H9 (cell line): Measurements from ENCODE around the gene RRP1B. TPM values are rescaled to one million over a fixed set of nuclear protein-coding genes. Genes with fewer than 3 reads are reported as not detected.

Source experiments
- DNase-seq: peaks from one replicate; pipeline ENCODE4 v3.0.0-alpha.2; 2017
- H2AFZ ChIP-seq: one replicate; pipeline ENCODE4 v1.6.1; 2013; ENCODE audit warnings: mild to moderate bottlenecking, low read length, control low read depth, moderate library complexity
- H2AK5ac ChIP-seq: 2 replicates; pipeline ENCODE4 v1.6.1; 2013; ENCODE audit warnings: low read length, control low read depth, mixed read lengths; ENCODE audit not compliant: insufficient read length
- H2BK120ac ChIP-seq: one replicate; pipeline ENCODE4 v1.6.1; 2013; ENCODE audit warnings: low read depth, mild to moderate bottlenecking, low read length, control low read depth, inconsistent platforms; ENCODE audit not compliant: poor library complexity, severe bottlenecking
- H2BK12ac ChIP-seq: 2 replicates; pipeline ENCODE4 v1.6.1; 2013; ENCODE audit warnings: low read length, control low read depth, mixed read lengths, low read depth; ENCODE audit not compliant: insufficient read length
- H2BK15ac ChIP-seq: 2 replicates; pipeline ENCODE4 v1.6.1; 2013; ENCODE audit warnings: low read depth, low read length, control low read depth
- H2BK20ac ChIP-seq: one replicate; pipeline ENCODE4 v1.6.1; 2013; ENCODE audit warnings: low read depth, mild to moderate bottlenecking, low read length, control low read depth, inconsistent platforms; ENCODE audit not compliant: poor library complexity, severe bottlenecking
- H2BK5ac ChIP-seq: 2 replicates; pipeline ENCODE4 v1.6.1; 2013; ENCODE audit warnings: low read length, control low read depth, mixed read lengths; ENCODE audit not compliant: insufficient read length
- H3K14ac ChIP-seq: 2 replicates; pipeline ENCODE4 v1.6.1; 2013; ENCODE audit warnings: low read length, control low read depth; ENCODE audit not compliant: insufficient read depth
- H3K18ac ChIP-seq: 2 replicates; pipeline ENCODE4 v1.6.1; 2013; ENCODE audit warnings: low read depth, mild to moderate bottlenecking, mixed read lengths, low read length, control low read depth; ENCODE audit not compliant: insufficient read length
- H3K23ac ChIP-seq: 2 replicates; pipeline ENCODE4 v1.6.1; 2013; ENCODE audit warnings: low read length, control low read depth, mixed read lengths, low read depth; ENCODE audit not compliant: insufficient read length
- H3K23me2 ChIP-seq: 2 replicates; pipeline ENCODE4 v1.6.1; 2013; ENCODE audit warnings: low read depth, mild to moderate bottlenecking, mixed read lengths, low read length, control low read depth; ENCODE audit not compliant: insufficient read length, poor library complexity, severe bottlenecking
- H3K27ac ChIP-seq: 2 replicates; pipeline ENCODE4 v1.5.1; 2013; ENCODE audit warnings: low read length, control low read depth, mixed read lengths, low read depth; ENCODE audit not compliant: insufficient read length
- H3K27me3 ChIP-seq: 2 replicates; pipeline ENCODE4 v1.6.1; 2013; ENCODE audit warnings: low read length, control low read depth, inconsistent platforms; ENCODE audit not compliant: insufficient read depth
- H3K4ac ChIP-seq: 2 replicates; pipeline ENCODE4 v1.6.1; 2013; ENCODE audit warnings: low read depth, mild to moderate bottlenecking, control low read depth, inconsistent platforms, low read length, moderate library complexity
- H3K4me1 ChIP-seq: 2 replicates; pipeline ENCODE4 v1.6.1; 2013; ENCODE audit warnings: low read length, control low read depth, inconsistent platforms; ENCODE audit not compliant: insufficient read depth
- H3K4me2 ChIP-seq: 2 replicates; pipeline ENCODE4 v1.6.1; 2013; ENCODE audit warnings: low read length, control low read depth, mixed read lengths; ENCODE audit not compliant: insufficient read length, insufficient read depth
- H3K56ac ChIP-seq: 2 replicates; pipeline ENCODE4 v1.6.1; 2013; ENCODE audit warnings: low read depth, mild to moderate bottlenecking, mixed read lengths, low read length, control low read depth; ENCODE audit not compliant: insufficient read length
- H3K79me1 ChIP-seq: 2 replicates; pipeline ENCODE4 v1.6.1; 2013; ENCODE audit warnings: low read depth, mild to moderate bottlenecking, moderate library complexity, low read length, control low read depth, inconsistent platforms; ENCODE audit not compliant: insufficient read depth, poor library complexity, severe bottlenecking
- H3K79me2 ChIP-seq: 2 replicates; pipeline ENCODE4 v1.6.1; 2013; ENCODE audit warnings: low read length, control low read depth, inconsistent platforms; ENCODE audit not compliant: insufficient read depth
- H3K9ac ChIP-seq: 2 replicates; pipeline ENCODE4 v1.6.1; 2013; ENCODE audit warnings: low read length, control low read depth, mixed read lengths; ENCODE audit not compliant: insufficient read length; ENCODE audit errors: extremely low read depth
- H3K9me3 ChIP-seq: one replicate; pipeline ENCODE4 v1.6.1; 2013; ENCODE audit warnings: low read depth, low read length, inconsistent platforms; ENCODE audit not compliant: control insufficient read depth
- H3T11ph ChIP-seq: one replicate; pipeline ENCODE4 v1.6.1; 2013; ENCODE audit warnings: mild to moderate bottlenecking, low read length, control low read depth, inconsistent platforms
- H4K20me1 ChIP-seq: one replicate; pipeline ENCODE4 v1.6.1; 2013; ENCODE audit not compliant: control insufficient read depth, insufficient read length, insufficient read depth
- H4K5ac ChIP-seq: 2 replicates; pipeline ENCODE4 v1.6.1; 2013; ENCODE audit warnings: low read depth, mild to moderate bottlenecking, mixed read lengths, low read length, control low read depth; ENCODE audit not compliant: insufficient read length
- H4K8ac ChIP-seq: replicated peaks from 2 replicates; pipeline ENCODE4 v1.6.1; 2013; ENCODE audit warnings: low read length, control low read depth, mixed read lengths, low read depth; ENCODE audit not compliant: insufficient read length
- H4K91ac ChIP-seq: 2 replicates; pipeline ENCODE4 v1.6.1; 2013; ENCODE audit warnings: low read depth, mild to moderate bottlenecking, moderate library complexity, mixed read lengths, low read length, control low read depth; ENCODE audit not compliant: insufficient read length
- H3K27ac Mint-ChIP-seq, 3 experiments: 2 replicates in 2 of 3; 3 replicates in 1 of 3; pipeline ENCODE4 v1.8.0; 2020 to 2021; ENCODE audit warnings: mixed read lengths in 3 of 3, mild to moderate bottlenecking in 1 of 3, moderate library complexity in 1 of 3
- H3K27me3 Mint-ChIP-seq: 2 replicates; pipeline ENCODE4 v1.8.0; 2021; ENCODE audit warnings: low read depth, mild to moderate bottlenecking, moderate library complexity, mixed read lengths
- H3K36me3 Mint-ChIP-seq, 3 experiments: 2 replicates in 2 of 3; 3 replicates in 1 of 3; pipeline ENCODE4 v1.8.0; 2020 to 2021; ENCODE audit warnings: low read depth in 3 of 3, mixed read lengths in 3 of 3; ENCODE audit not compliant: insufficient read depth in 1 of 3
- H3K4me1 Mint-ChIP-seq, 2 experiments: 2 replicates each; pipeline ENCODE4 v1.8.0; 2020; ENCODE audit warnings: mixed read lengths in 2 of 2
- H3K4me3 Mint-ChIP-seq, 2 experiments: 2 replicates in 1 of 2; 3 replicates in 1 of 2; pipeline ENCODE4 v1.8.0; 2020 to 2021; ENCODE audit warnings: mild to moderate bottlenecking in 2 of 2, mixed read lengths in 2 of 2, moderate library complexity in 1 of 2
- H3K9me3 Mint-ChIP-seq, 2 experiments: 2 replicates in 1 of 2; 3 replicates in 1 of 2; pipeline ENCODE4 v1.8.0; 2020; ENCODE audit warnings: mild to moderate bottlenecking in 2 of 2, mixed read lengths in 2 of 2, moderate library complexity in 1 of 2
- WGBS: extraction: QIAGEN DNeasy Blood & Tissue Kit; methylation state at CpG from one replicate; pipeline ENCODE4 v1.1.7; 2013; ENCODE audit warnings: missing lambda C conversion rate, low lambda C conversion rate, mixed read lengths; ENCODE audit not compliant: insufficient read length; ENCODE audit errors: extremely low coverage; 5-methylcytosine and 5-hydroxymethylcytosine counted together
- total RNA-seq: library from RNA; stranded (reverse); gene quantifications from 2 replicates; pipeline ENCODE4 v1.2.1, GENCODE V29; 2021
- TF ChIP-seq, protein P1 (sequence below): fragments of 200-600 bp; sonication (generic); conservative IDR thresholded peaks from 3 replicates; pipeline ENCODE4 v1.8.0; 2021; ENCODE audit warnings: antibody characterized with exemption, mild to moderate bottlenecking

Gene RRP1B
- total RNA-seq, 1 experiment from 2014 or later: 96.6 TPM

DNA sequence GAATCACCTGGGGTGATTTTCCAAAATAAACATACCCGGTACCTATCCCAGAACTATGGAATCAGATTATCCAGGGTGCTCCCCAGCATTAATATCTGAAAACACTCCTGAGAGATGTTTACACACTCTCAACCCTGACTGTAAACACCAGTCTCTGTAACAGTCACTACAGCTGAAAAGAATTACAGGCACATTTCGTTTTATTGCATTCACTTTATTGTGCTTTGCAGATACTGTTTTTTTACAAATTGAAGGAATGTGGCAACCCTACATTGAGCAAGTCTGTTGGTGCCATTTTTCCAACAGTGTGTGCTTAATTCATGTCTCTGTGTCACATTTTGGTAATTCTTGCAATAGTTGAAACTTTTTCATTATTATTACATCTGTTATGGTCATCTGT lies 31.8 kb upstream of the RRP1B start:
- Histone ChIP-seq H3T11ph (no peak overlapping the region), H2BK20ac (no peak overlapping the region), H3K23me2 (no peaks in the 10 kb centered on the region), H3K4me1 (no peaks in the 10 kb centered on the region), H2AK5ac (no peak overlapping the region), H3K27me3 (no peaks in the 10 kb centered on the region), H3K9ac (no peak overlapping the region), H3K9me3 (no peaks in the 10 kb centered on the region), H2BK12ac (no peak overlapping the region), H2BK5ac (no peak overlapping the region), H4K20me1 (no peaks in the 10 kb centered on the region), H3K27ac (no peak overlapping the region), H3K14ac (no peak overlapping the region), H3K79me1 (no peaks in the 10 kb centered on the region), H4K5ac (no peak overlapping the region), H3K4me2 (no peak overlapping the region), H4K91ac (no peak overlapping the region), H3K79me2 (no peaks in the 10 kb centered on the region), H3K18ac (no peak overlapping the region), H3K56ac (no peak overlapping the region), H3K4ac (no peak overlapping the region), H2BK15ac (no peak overlapping the region), H2BK120ac (no peak overlapping the region), H3K23ac (no peak overlapping the region), H2AFZ (no peak overlapping the region), H4K8ac (no peak overlapping the region)
- TF ChIP-seq, protein P1, sequence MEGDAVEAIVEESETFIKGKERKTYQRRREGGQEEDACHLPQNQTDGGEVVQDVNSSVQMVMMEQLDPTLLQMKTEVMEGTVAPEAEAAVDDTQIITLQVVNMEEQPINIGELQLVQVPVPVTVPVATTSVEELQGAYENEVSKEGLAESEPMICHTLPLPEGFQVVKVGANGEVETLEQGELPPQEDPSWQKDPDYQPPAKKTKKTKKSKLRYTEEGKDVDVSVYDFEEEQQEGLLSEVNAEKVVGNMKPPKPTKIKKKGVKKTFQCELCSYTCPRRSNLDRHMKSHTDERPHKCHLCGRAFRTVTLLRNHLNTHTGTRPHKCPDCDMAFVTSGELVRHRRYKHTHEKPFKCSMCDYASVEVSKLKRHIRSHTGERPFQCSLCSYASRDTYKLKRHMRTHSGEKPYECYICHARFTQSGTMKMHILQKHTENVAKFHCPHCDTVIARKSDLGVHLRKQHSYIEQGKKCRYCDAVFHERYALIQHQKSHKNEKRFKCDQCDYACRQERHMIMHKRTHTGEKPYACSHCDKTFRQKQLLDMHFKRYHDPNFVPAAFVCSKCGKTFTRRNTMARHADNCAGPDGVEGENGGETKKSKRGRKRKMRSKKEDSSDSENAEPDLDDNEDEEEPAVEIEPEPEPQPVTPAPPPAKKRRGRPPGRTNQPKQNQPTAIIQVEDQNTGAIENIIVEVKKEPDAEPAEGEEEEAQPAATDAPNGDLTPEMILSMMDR: no peak
- no peak for DNase-seq
- Mint-ChIP-seq H3K4me3 (no peak overlapping the region), H3K4me1 (no peaks in the 10 kb centered on the region), H3K36me3 (peaks cover 6 to 11% (median 6%) of the 10 kb centered on the region in 3 experiments; a peak in 5 of 7 replicates), H3K9me3 (peaks cover 0 to 12% of the 10 kb centered on the region in 2 experiments; a peak in 4 of 5 replicates), H3K27ac (no peak overlapping the region), H3K27me3 (peaks cover 2% of the 10 kb centered on the region; the same call in 1 of the 2 replicates)
- WGBS: no CpG with 5 or more reads among the region's 2 CpGs
